Tibial artery (tissue), 4 donors: ENCODE results near the gene CHN1.

Experiments used
- DNase-seq, 2 donors: peaks; one replicate each; pipeline ENCODE4 v3.0.0-alpha.2; 2019
- H3K27ac ChIP-seq, 2 donors: fragments of 200-600 bp; sonication (generic) in 1 of 2; 1 replicate in 1 of 2; 2 replicates in 1 of 2; pipeline ENCODE4 v1.5.1; 2018 to 2019; ENCODE audit warnings: mild to moderate bottlenecking in 1 of 2
- H3K27me3 ChIP-seq, 2 donors: fragments of 200-600 bp; sonication (generic) in 1 of 2; one replicate each; pipeline versions ENCODE4 v1.5.1 to v1.6.0; 2016 to 2019
- H3K36me3 ChIP-seq, 3 donors: fragments of 200-600 bp; sonication (generic) in 2 of 3; one replicate each; pipeline ENCODE4 v1.5.1; 2016 to 2019; ENCODE audit warnings: mild to moderate bottlenecking in 2 of 3
- H3K4me1 ChIP-seq, 4 donors: fragments of 200-600 bp; sonication (generic) in 2 of 4; 1 replicate in 3 of 4; 2 replicates in 1 of 4; pipeline ENCODE4 v1.5.1; 2016 to 2019
- H3K4me3 ChIP-seq, 2 donors: fragments of 200-600 bp; sonication (generic) in 1 of 2; 1 replicate in 1 of 2; 2 replicates in 1 of 2; pipeline ENCODE4 v1.5.1; 2018 to 2019; ENCODE audit warnings: mild to moderate bottlenecking in 2 of 2
- H3K9me3 ChIP-seq, 3 donors: fragments of 200-600 bp; sonication (generic) in 1 of 3; one replicate each; pipeline ENCODE4 v1.5.1; 2016 to 2019
- intact Hi-C: fragments of 100-400 bp; cut with DNase I; formaldehyde crosslinking; loops from one replicate; pipeline ENCODE4 v1.15.0; 2023; ENCODE audit warnings: low total_unique reads
- TF ChIP-seq, protein P1 (sequence below), 2 experiments: fragments of 200-600 bp in 1 of 2; fragments of 450-650 bp in 1 of 2; IDR thresholded peaks; one replicate each; pipeline ENCODE4 v1.5.1; 2017 to 2019; ENCODE audit warnings: antibody characterized with exemption in 2 of 2, mild to moderate bottlenecking in 1 of 2, moderate library complexity in 1 of 2

Gene CHN1

GRCh38 chr2:174778085-174778981, 226.8 kb downstream of the CHN1 start:
- Histone ChIP-seq H3K9me3 (no peaks in the 10 kb centered on the region), H3K36me3 (no peaks in the 10 kb centered on the region), H3K27ac (no peak overlapping the region), H3K4me1 (peaks cover 0 to 7% (median 0%) of the 10 kb centered on the region in 4 donors), H3K4me3 (no peak overlapping the region), H3K27me3 (peaks cover 0 to 6% of the 10 kb centered on the region in 2 donors)
- TF ChIP-seq, protein P1, sequence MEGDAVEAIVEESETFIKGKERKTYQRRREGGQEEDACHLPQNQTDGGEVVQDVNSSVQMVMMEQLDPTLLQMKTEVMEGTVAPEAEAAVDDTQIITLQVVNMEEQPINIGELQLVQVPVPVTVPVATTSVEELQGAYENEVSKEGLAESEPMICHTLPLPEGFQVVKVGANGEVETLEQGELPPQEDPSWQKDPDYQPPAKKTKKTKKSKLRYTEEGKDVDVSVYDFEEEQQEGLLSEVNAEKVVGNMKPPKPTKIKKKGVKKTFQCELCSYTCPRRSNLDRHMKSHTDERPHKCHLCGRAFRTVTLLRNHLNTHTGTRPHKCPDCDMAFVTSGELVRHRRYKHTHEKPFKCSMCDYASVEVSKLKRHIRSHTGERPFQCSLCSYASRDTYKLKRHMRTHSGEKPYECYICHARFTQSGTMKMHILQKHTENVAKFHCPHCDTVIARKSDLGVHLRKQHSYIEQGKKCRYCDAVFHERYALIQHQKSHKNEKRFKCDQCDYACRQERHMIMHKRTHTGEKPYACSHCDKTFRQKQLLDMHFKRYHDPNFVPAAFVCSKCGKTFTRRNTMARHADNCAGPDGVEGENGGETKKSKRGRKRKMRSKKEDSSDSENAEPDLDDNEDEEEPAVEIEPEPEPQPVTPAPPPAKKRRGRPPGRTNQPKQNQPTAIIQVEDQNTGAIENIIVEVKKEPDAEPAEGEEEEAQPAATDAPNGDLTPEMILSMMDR (IDR thresholded peaks at IDR 0.05), result no peak
- intact Hi-C loops, result loop anchor here (5.0 kb wide), 1 partner anchor 199 kb away; no protein-coding TSS in a partner anchor
- peak in 1 of 2 donors; percentile 29 for DNase-seq

DNA sequence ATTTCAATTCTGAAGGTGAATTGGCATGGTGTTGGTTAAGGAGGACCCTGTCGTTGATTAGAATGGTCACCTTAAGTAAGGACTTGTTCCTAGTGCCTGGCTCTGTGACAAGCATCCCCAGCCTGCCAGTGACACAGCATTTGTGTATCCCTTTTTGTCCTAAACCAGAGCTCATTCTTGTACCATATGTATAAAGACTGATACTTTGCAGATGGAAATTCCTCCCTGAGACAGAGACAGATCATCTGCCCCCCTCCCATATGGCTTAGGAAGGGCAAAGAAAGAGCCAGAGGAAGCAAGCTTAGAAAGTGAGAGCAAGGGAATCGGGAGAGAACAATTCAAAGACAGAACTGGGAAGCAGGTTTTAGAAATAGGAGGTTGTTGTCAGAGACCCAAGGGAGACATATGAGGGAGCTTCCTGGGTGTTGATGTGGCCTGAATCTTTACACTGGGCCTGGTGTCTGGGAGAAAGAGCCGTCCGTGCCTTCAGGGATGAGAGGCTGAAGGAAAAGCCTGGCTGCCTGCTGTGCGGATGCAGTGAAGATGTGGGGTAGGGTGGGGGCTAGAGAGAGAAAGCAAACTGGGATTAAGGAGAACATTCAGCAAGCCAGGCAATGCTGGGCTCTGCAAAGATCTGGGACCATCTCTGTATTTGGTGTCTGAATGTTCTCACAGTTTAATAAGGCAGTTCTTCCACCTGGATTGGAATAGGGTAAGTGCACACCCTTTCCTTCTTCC, 227.7 kb downstream of the CHN1 start:
- intact Hi-C loops, result loop anchor here (5.0 kb wide), 1 partner anchor 200 kb away; no protein-coding TSS in a partner anchor
- Histone ChIP-seq H3K9me3 (no peaks in the 10 kb centered on the region), H3K27me3 (peaks cover 0 to 6% of the 10 kb centered on the region in 2 donors), H3K27ac (no peak overlapping the region), H3K4me3 (no peak overlapping the region), H3K36me3 (no peaks in the 10 kb centered on the region), H3K4me1 (peaks cover 0 to 11% (median 3%) of the 10 kb centered on the region in 4 donors)
- TF ChIP-seq, protein P1 (IDR thresholded peaks at IDR 0.05), result no peak
- DNase-seq, result no peak

DNA sequence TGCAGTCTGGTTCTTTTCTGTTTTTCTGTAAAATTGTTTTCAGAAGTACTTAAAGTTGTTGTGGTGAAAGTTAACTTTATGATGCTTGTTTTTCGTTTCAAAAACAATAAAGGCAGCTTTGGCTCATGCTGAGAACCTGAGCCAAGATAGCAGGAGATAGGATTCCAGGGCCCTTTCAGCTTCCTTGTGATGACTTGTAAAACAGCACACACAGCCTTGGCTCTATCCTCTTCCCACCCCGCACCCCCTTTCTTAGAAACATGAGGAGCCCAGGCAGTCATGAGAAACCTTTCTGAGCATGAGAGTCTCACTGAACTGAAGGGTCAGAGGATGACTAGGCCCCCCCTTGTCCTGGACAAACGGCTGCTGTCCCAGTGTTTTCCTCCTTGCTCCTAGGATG, 228.5 kb downstream of the CHN1 start:
- TF ChIP-seq, protein P1 (IDR thresholded peaks at IDR 0.05), result no peak
- Histone ChIP-seq H3K27ac (no peak overlapping the region), H3K4me3 (no peak overlapping the region), H3K36me3 (no peaks in the 10 kb centered on the region), H3K27me3 (peaks cover 0 to 2% of the 10 kb centered on the region in 2 donors), H3K4me1 (peaks cover 0 to 15% (median 9%) of the 10 kb centered on the region in 4 donors), H3K9me3 (no peaks in the 10 kb centered on the region)
- no peak for DNase-seq
- intact Hi-C loops, result loop anchor here (5.0 kb wide), 1 partner anchor 201 kb away; no protein-coding TSS in a partner anchor

DNA sequence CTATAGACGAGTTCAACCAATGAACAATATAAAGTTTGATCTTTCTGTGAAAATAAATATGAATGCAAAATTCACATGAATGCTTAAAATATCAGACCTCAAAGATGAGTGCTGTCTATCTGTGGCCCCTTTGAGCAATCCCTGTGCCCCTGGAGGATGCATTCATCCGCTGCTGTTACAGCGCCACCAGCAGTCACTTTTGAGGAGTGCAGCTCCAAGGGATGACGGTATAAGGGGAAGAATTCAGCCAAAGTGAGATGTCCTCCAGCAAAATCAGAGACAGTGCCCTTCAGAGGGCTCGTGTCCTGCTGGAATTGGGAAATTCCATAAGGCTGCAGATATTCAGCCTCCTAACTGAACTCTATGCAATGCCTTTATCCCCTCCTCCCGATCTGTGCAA, 229.0 kb downstream of the CHN1 start:
- Histone ChIP-seq H3K27ac (no peak overlapping the region), H3K27me3 (no peaks in the 10 kb centered on the region), H3K4me1 (peaks cover 0 to 16% (median 10%) of the 10 kb centered on the region in 4 donors), H3K4me3 (no peak overlapping the region), H3K9me3 (no peaks in the 10 kb centered on the region), H3K36me3 (no peaks in the 10 kb centered on the region)
- intact Hi-C loops, result loop anchor here (5.0 kb wide), 1 partner anchor 201 kb away; no protein-coding TSS in a partner anchor
- DNase-seq, result no peak
- TF ChIP-seq, protein P1 (IDR thresholded peaks at IDR 0.05), result no peak

GRCh38 chr2:174775571-174775980, 229.6 kb downstream of the CHN1 start:
- no peak overlapping the region for H3K27ac ChIP-seq
- H3K9me3 ChIP-seq, result no peaks in the 10 kb centered on the region
- intact Hi-C loops, result loop anchor here (5.0 kb wide), 1 partner anchor 202 kb away; no protein-coding TSS in a partner anchor
- H3K36me3 ChIP-seq, result no peaks in the 10 kb centered on the region
- no peaks in the 10 kb centered on the region for H3K27me3 ChIP-seq
- DNase-seq, result no peak
- peaks cover 0 to 16% (median 10%) of the 10 kb centered on the region in 4 donors for H3K4me1 ChIP-seq
- TF ChIP-seq, protein P1 (IDR thresholded peaks at IDR 0.05), result no peak
- H3K4me3 ChIP-seq, result no peak overlapping the region
